Vagina (tissue), 2 donors: ENCODE results near the gene C5AR2. TPM values are rescaled to one million over a fixed set of nuclear protein-coding genes. Genes with fewer than 3 reads are reported as not detected.
"Not testable (repeated sequence)": the region's sequence is repeated elsewhere in the genome, so short reads cannot be mapped to it uniquely, and the experiment has no call there.

Source experiments
- DNase-seq, 2 donors: peaks; one replicate each; pipeline ENCODE4 v3.0.0-alpha.2; 2017; ENCODE audit errors: extremely low spot score in 2 of 2
- H3K27ac ChIP-seq: fragments of 200-600 bp; sonication (generic); one replicate; pipeline ENCODE4 v1.5.1; 2019
- H3K27me3 ChIP-seq: fragments of 200-600 bp; sonication (generic); one replicate; pipeline ENCODE4 v1.5.1; 2019
- H3K36me3 ChIP-seq, 2 donors: fragments of 200-600 bp; sonication (generic); one replicate each; pipeline ENCODE4 v1.5.1; 2017 to 2019
- H3K4me1 ChIP-seq: fragments of 200-600 bp; sonication (generic); one replicate; pipeline ENCODE4 v1.5.1; 2019
- H3K4me3 ChIP-seq, 2 donors: fragments of 200-600 bp; sonication (generic); 1 replicate in 1 of 2; 2 replicates in 1 of 2; pipeline ENCODE4 v1.5.1; 2016 to 2019
- H3K9me3 ChIP-seq: fragments of 200-600 bp; sonication (generic); one replicate; pipeline ENCODE4 v1.5.1; 2019
- POLR2A ChIP-seq, 2 donors: fragments of 450-650 bp; IDR thresholded peaks; one replicate each; pipeline ENCODE4 v1.6.1; 2017; ENCODE audit warnings: antibody characterized with exemption in 2 of 2, mild to moderate bottlenecking in 2 of 2, moderate library complexity in 2 of 2
- POLR2AphosphoS5 ChIP-seq, 2 donors: sonication (generic); formaldehyde crosslinking; IDR thresholded peaks; one replicate each; pipeline ENCODE4 v1.9.0; 2017; ENCODE audit warnings: antibody characterized with exemption in 2 of 2, mild to moderate bottlenecking in 2 of 2, low read depth in 1 of 2; ENCODE audit not compliant: insufficient read depth in 1 of 2
- intact Hi-C: fragments of 100-400 bp; cut with DNase I; formaldehyde crosslinking; loops from one replicate; pipeline ENCODE4 v1.15.1; 2023
- total RNA-seq: library from RNA; depleted of rRNA; stranded (reverse); fragments of >200 nt; gene quantifications from one replicate; pipeline ENCODE4 v1.2.3, GENCODE V29; 2016
- TF ChIP-seq, protein P1 (sequence below), 3 experiments: fragments of 450-650 bp in 2 of 3; fragments of 200-600 bp in 1 of 3; sonication (generic) in 1 of 3; IDR thresholded peaks; one replicate each; pipeline ENCODE4 v1.5.1; 2017 to 2019; ENCODE audit warnings: antibody characterized with exemption in 3 of 3, mild to moderate bottlenecking in 2 of 3, moderate library complexity in 2 of 3

C5AR2 gene
- total RNA-seq, 1 donor from 2014 or later = 15.2 TPM

- Histone ChIP-seq H3K4me3 (no peak overlapping the region), H3K27ac (no peak overlapping the region), H3K9me3 (no peaks in the 10 kb centered on the region), H3K27me3 (no peaks in the 10 kb centered on the region), H3K4me1 (no peaks in the 10 kb centered on the region), H3K36me3 (no peaks in the 10 kb centered on the region)
- intact Hi-C loops = no loop called here
- no peak for DNase-seq
- TF ChIP-seq POLR2AphosphoS5 (IDR thresholded peaks at IDR 0.05; ENCODE audit: insufficient read depth in 1 of 2, low read depth in 1 of 2) = no peak
- TF ChIP-seq, protein P1, sequence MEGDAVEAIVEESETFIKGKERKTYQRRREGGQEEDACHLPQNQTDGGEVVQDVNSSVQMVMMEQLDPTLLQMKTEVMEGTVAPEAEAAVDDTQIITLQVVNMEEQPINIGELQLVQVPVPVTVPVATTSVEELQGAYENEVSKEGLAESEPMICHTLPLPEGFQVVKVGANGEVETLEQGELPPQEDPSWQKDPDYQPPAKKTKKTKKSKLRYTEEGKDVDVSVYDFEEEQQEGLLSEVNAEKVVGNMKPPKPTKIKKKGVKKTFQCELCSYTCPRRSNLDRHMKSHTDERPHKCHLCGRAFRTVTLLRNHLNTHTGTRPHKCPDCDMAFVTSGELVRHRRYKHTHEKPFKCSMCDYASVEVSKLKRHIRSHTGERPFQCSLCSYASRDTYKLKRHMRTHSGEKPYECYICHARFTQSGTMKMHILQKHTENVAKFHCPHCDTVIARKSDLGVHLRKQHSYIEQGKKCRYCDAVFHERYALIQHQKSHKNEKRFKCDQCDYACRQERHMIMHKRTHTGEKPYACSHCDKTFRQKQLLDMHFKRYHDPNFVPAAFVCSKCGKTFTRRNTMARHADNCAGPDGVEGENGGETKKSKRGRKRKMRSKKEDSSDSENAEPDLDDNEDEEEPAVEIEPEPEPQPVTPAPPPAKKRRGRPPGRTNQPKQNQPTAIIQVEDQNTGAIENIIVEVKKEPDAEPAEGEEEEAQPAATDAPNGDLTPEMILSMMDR (IDR thresholded peaks at IDR 0.05) = no peak
- TF ChIP-seq POLR2A (IDR thresholded peaks at IDR 0.05) = no peak
These were observed 9.9 kb upstream of the C5AR2 start for GRCh38 chr19:47322058-47322457.

GRCh38 chr19:47323409-47323808 is 8.6 kb upstream of the C5AR2 start:
- no peaks in the 10 kb centered on the region for H3K27me3 ChIP-seq
- H3K27ac ChIP-seq = no peak overlapping the region
- no peak for DNase-seq
- no peaks in the 10 kb centered on the region for H3K9me3 ChIP-seq
- no peaks in the 10 kb centered on the region for H3K4me1 ChIP-seq
- TF ChIP-seq, protein P1 (IDR thresholded peaks at IDR 0.05) = no peak
- no peak for TF ChIP-seq POLR2A (IDR thresholded peaks at IDR 0.05)
- H3K4me3 ChIP-seq = no peak overlapping the region
- intact Hi-C loops = no loop called here
- H3K36me3 ChIP-seq = no peaks in the 10 kb centered on the region

GRCh38 chr19:47323872-47324271 is 8.1 kb upstream of the C5AR2 start:
- H3K4me1 ChIP-seq = no peaks in the 10 kb centered on the region
- TF ChIP-seq POLR2A (IDR thresholded peaks at IDR 0.05) = no peak
- TF ChIP-seq POLR2AphosphoS5 (IDR thresholded peaks at IDR 0.05; ENCODE audit: insufficient read depth in 1 of 2, low read depth in 1 of 2) = no peak
- DNase-seq = no peak
- no peak overlapping the region for H3K4me3 ChIP-seq
- no peaks in the 10 kb centered on the region for H3K27me3 ChIP-seq
- intact Hi-C loops = no loop called here
- H3K27ac ChIP-seq = no peak overlapping the region
- no peaks in the 10 kb centered on the region for H3K9me3 ChIP-seq
- H3K36me3 ChIP-seq = no peaks in the 10 kb centered on the region

- no peaks in the 10 kb centered on the region for H3K9me3 ChIP-seq
- H3K27me3 ChIP-seq = no peaks in the 10 kb centered on the region
- no peak overlapping the region for H3K4me3 ChIP-seq
- H3K27ac ChIP-seq = no peak overlapping the region
- no peaks in the 10 kb centered on the region for H3K36me3 ChIP-seq
- no peak for DNase-seq
- TF ChIP-seq POLR2AphosphoS5 (IDR thresholded peaks at IDR 0.05; ENCODE audit: insufficient read depth in 1 of 2, low read depth in 1 of 2) (no peak), POLR2A (IDR thresholded peaks at IDR 0.05) (no peak)
- TF ChIP-seq, protein P1 (IDR thresholded peaks at IDR 0.05) = no peak
- intact Hi-C loops = no loop called here
- H3K4me1 ChIP-seq = no peaks in the 10 kb centered on the region
These were observed 7.5 kb upstream of the C5AR2 start for GRCh38 chr19:47324502-47324901.

GRCh38 chr19:47330466-47330869 is 1.5 kb upstream of the C5AR2 start:
- no peak for DNase-seq
- Histone ChIP-seq H3K27me3 (no peaks in the 10 kb centered on the region), H3K9me3 (no peaks in the 10 kb centered on the region), H3K27ac (no peak overlapping the region), H3K36me3 (no peaks in the 10 kb centered on the region), H3K4me1 (no peaks in the 10 kb centered on the region), H3K4me3 (no peak overlapping the region)
- TF ChIP-seq POLR2AphosphoS5 (IDR thresholded peaks at IDR 0.05; ENCODE audit: insufficient read depth in 1 of 2, low read depth in 1 of 2) (no peak), POLR2A (IDR thresholded peaks at IDR 0.05) (no peak)
- TF ChIP-seq, protein P1 (IDR thresholded peaks at IDR 0.05) = no peak
- intact Hi-C loops = no loop called here

GRCh38 chr19:47331490-47331889 is 485 bp upstream of the C5AR2 start:
- DNase-seq = no peak
- H3K36me3 ChIP-seq = no peaks in the 10 kb centered on the region
- H3K27ac ChIP-seq = no peak overlapping the region
- intact Hi-C loops = no loop called here
- peaks cover under 1% of the 10 kb centered on the region for H3K4me1 ChIP-seq
- H3K27me3 ChIP-seq = no peaks in the 10 kb centered on the region
- no peak overlapping the region for H3K4me3 ChIP-seq
- TF ChIP-seq POLR2A (IDR thresholded peaks at IDR 0.05) (no peak), POLR2AphosphoS5 (IDR thresholded peaks at IDR 0.05; ENCODE audit: insufficient read depth in 1 of 2, low read depth in 1 of 2) (no peak)
- TF ChIP-seq, protein P1 (IDR thresholded peaks at IDR 0.05) = no peak
- H3K9me3 ChIP-seq = no peaks in the 10 kb centered on the region

GRCh38 chr19:47336765-47337718 is 5.1 kb downstream of the C5AR2 start:
- H3K27me3 ChIP-seq = not testable (repeated sequence)

More at GRCh38 chr19:47336765-47337718, 5.1 kb downstream of the C5AR2 start:
- intact Hi-C loops, H3K4me3 ChIP-seq, DNase-seq, H3K4me1 ChIP-seq, H3K9me3 ChIP-seq, H3K27ac ChIP-seq, H3K36me3 ChIP-seq: not testable (repeated sequence)
